ENCODE data around the gene PTP4A2.

PTP4A2 gene

DNA sequence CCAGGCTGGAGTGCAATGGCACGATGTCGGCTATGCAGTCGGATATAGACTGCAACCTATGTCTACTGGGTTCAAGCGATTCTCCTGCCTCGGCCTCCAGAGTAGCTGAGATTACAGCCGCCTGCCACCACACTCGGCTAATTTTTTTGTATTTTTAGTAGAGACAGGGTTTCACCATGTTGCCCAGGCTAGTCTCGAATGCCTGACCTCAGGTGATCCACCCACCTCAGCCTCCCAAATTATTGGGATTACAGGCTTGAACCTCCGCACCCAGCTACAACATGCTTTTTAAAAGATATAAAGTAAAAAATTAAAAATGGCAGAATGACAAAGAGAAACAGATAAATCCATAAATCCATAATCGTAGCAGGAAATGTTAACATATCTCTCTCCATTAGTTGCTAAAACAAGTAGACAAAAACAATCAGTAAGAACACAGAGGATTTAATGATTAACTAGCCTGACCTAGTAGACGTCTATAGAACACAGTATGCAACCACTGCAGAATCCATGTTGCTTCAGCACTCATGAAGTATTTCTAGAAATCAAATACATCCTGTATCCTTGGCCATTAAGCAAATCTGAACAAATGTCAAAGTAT is 62.4 kb downstream of the PTP4A2 start:
- CTCF ChIA-PET: no interaction called here
- H3K4me3 ChIP-seq (ENCODE audit: low read depth, low read length): no peak overlapping the region
- TF ChIP-seq CTCF (IDR thresholded peaks at IDR 0.05; ENCODE audit: insufficient read depth, low read length, missing control alignments): no peak
- no peak for DNase-seq (ENCODE audit: low read depth, low spot score)
- POLR2A ChIA-PET: no interaction called here

- POLR2A ChIA-PET: no interaction called here
- DNase-seq (ENCODE audit: low read depth, low spot score): no peak
- TF ChIP-seq CTCF (IDR thresholded peaks at IDR 0.05; ENCODE audit: insufficient read depth, low read length, missing control alignments): no peak
- CTCF ChIA-PET: interaction anchor here (1.0 kb wide), 1 partner anchor 25 kb away, joined by 3 read pairs; no protein-coding TSS in a partner anchor
- H3K4me3 ChIP-seq (ENCODE audit: low read depth, low read length): no peak overlapping the region
Observed at GRCh38 chr1:31874942-31875341, 63.2 kb downstream of the PTP4A2 start.

DNA sequence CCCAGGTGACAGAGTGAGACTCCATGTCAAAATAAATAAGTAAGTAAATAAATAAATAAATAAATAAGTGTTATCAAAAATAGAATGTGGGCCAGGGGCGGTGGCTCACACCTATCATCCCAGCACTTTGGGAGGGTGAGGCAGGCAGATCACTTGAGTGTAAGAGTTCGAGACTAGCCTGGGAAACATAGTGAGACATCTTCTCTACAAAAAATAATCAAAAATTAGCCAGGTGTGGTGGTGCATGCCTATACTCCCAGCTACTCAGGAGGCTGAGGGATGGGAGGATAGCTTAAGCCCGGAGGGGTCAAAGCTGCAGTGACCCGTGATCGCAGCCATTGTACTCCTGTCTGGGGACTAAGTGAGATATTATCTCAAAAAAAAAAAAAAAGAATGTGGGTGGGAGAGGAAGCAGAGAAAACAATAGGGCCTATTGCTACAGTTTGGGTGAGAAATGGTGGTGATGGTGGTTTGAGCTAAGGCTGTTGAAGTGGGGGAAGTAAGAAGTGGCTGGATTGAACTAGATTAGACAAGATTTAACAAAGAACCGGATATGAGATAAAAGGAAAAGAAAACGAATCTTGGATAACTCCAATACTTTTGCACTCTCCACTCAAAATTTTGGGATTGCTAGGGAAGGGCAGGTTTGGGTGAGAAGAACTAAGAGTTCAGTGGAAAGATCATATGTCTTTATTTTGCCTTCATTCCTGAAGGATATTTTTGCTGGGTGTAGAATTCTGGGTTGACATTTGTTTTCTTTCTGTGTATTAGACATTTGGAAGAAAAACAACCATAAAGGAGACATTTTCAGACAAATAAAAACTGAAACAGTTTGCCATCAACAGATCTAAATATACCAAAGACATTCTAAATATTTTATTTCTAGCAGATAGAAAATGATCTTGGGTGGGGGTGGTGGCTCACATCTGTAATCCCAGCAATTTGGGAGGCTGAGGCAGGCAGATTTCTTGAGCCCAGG is 65.2 kb downstream of the PTP4A2 start:
- POLR2A ChIA-PET: no interaction called here
- TF ChIP-seq CTCF (IDR thresholded peaks at IDR 0.05; ENCODE audit: insufficient read depth, low read length, missing control alignments): no peak
- H3K4me3 ChIP-seq (ENCODE audit: low read depth, low read length): no peak overlapping the region
- CTCF ChIA-PET: no interaction called here
- no peak for DNase-seq (ENCODE audit: low read depth, low spot score)

- TF ChIP-seq CTCF (IDR thresholded peaks at IDR 0.05; ENCODE audit: insufficient read depth, low read length, missing control alignments): no peak
- CTCF ChIA-PET: interaction anchor here (2.0 kb wide), 1 partner anchor 92 kb away, joined by 9 read pairs; no protein-coding TSS in a partner anchor
- no peak for DNase-seq (ENCODE audit: low read depth, low spot score)
- POLR2A ChIA-PET: no interaction called here
- H3K4me3 ChIP-seq (ENCODE audit: low read depth, low read length): no peak overlapping the region
Observed at GRCh38 chr1:31871703-31872102, 66.5 kb downstream of the PTP4A2 start.

DNA sequence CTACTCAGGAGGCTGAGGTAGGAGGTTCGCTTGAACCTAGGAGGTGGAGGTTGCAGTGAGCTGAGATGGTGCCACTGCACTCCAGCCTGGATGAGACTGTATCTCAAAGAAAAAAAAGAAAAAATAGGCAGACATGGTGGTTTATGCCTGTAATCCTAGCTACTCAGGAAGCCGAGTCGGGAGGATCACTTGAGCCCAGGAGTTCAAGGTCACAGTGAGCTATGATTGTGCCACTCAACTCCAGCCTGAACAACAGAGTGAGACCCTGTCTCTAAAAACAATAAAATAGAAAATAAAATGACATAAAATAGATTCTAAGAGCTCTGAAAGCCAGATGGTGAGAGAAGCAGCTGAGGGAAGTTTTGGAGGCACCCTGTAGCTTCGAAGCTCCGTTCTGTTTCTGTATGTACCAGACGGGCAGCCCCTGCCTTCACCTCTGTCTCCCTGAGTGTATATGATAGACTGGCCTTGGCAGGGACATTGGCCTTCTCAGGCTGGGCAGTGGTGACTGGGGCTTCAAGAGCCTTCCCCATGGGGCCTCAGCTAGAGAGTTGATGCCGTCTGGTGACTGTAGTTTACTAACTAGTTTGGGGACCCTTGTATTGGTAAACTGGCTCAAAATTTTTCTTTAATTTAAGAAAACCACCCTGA is 68.0 kb downstream of the PTP4A2 start:
- no peak overlapping the region for H3K4me3 ChIP-seq (ENCODE audit: low read depth, low read length)
- DNase-seq (ENCODE audit: low read depth, low spot score): no peak
- no peak for TF ChIP-seq CTCF (IDR thresholded peaks at IDR 0.05; ENCODE audit: insufficient read depth, low read length, missing control alignments)
- ChIA-PET CTCF (interaction anchor here (1.1 to 2.0 kb wide), 4 partner anchors 12 to 107 kb away, joined by 3 to 9 read pairs (median 3); no protein-coding TSS in a partner anchor), POLR2A (interaction anchor here (0.6 kb wide), 1 partner anchor 119 kb away, joined by 3 read pairs; no protein-coding TSS in a partner anchor)
